Upper lobe of right lung (tissue), 1 donor: Measurements from ENCODE around the gene FAM20A. TPM values are rescaled to one million over a fixed set of nuclear protein-coding genes. Genes with fewer than 3 reads are reported as not detected.
A peak's percentile ranks its signal among the peaks of the same experiment; 100 is the strongest.

ENCODE experiments used
- ATAC-seq: fragments of 200-7000 bp; cut with Tn5 transposase; one replicate; pipeline ENCODE4 v1.9.1; 2020; ENCODE audit warnings: mild to moderate bottlenecking, moderate library complexity
- DNase-seq: peaks from one replicate; pipeline ENCODE4 v3.0.0-alpha.2; 2020
- H3K27ac ChIP-seq: fragments of 200-600 bp; one replicate; pipeline ENCODE4 v1.8.0; 2022
- H3K27me3 ChIP-seq: fragments of 200-600 bp; one replicate; pipeline ENCODE4 v1.8.0; 2022; ENCODE audit warnings: mild to moderate bottlenecking
- H3K36me3 ChIP-seq: fragments of 200-600 bp; one replicate; pipeline ENCODE4 v1.8.0; 2022
- H3K4me1 ChIP-seq: fragments of 200-600 bp; one replicate; pipeline ENCODE4 v1.8.0; 2022
- H3K4me3 ChIP-seq: fragments of 200-600 bp; one replicate; pipeline ENCODE4 v1.8.0; 2022; ENCODE audit warnings: mild to moderate bottlenecking
- H3K9me3 ChIP-seq: fragments of 200-600 bp; one replicate; pipeline ENCODE4 v1.8.0; 2022
- intact Hi-C: fragments of 100-400 bp; cut with DNase I; formaldehyde crosslinking; loops from one replicate; pipeline ENCODE4 v1.11.0; 2022
- total RNA-seq: library from RNA; stranded (reverse); fragmentation: NEBNext Ultra II Directional; extraction: Animal tissue kit (Norgen Biotek cat#: 25700); gene quantifications from one replicate; pipeline ENCODE4 v1.2.1, GENCODE V29; 2021
- TF ChIP-seq, protein P1 (sequence below): fragments of 200-600 bp; IDR thresholded peaks from one replicate; pipeline ENCODE4 v1.8.0; 2022; ENCODE audit warnings: antibody characterized with exemption
- donor health status: DM: no; HTN: yes; CAD: no; lungs with severe emphysema.

FAM20A gene
- total RNA-seq, 1 donor from 2014 or later: 43.3 TPM

DNA sequence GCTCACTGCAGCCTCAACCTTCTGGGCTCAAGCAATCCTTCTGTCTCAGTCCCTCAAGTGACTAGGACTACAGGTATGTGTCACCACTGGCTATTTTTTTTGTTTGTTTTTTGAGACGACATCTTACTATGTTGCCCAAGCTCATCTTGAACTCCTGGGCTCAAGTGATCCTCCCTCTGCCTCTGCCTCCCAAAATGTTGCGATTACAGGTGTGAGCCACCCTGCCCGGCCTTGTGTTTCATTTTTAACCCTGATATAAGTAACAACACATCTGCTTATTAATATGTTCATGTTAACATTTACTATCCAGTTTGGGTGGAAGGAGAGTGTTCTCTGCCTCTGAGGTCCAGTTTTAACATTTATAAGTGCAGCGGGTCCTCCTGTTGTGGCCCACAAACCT is 3.1 kb downstream of the FAM20A start:
- Histone ChIP-seq H3K4me1 (peaks cover 47% of the 10 kb centered on the region), H3K36me3 (no peaks in the 10 kb centered on the region), H3K4me3 (peak overlapping the region; percentile 64), H3K27me3 (no peaks in the 10 kb centered on the region), H3K27ac (peak overlapping the region; percentile 90), H3K9me3 (no peaks in the 10 kb centered on the region)
- ATAC-seq: no peak
- intact Hi-C loops: no loop called here
- TF ChIP-seq, protein P1, sequence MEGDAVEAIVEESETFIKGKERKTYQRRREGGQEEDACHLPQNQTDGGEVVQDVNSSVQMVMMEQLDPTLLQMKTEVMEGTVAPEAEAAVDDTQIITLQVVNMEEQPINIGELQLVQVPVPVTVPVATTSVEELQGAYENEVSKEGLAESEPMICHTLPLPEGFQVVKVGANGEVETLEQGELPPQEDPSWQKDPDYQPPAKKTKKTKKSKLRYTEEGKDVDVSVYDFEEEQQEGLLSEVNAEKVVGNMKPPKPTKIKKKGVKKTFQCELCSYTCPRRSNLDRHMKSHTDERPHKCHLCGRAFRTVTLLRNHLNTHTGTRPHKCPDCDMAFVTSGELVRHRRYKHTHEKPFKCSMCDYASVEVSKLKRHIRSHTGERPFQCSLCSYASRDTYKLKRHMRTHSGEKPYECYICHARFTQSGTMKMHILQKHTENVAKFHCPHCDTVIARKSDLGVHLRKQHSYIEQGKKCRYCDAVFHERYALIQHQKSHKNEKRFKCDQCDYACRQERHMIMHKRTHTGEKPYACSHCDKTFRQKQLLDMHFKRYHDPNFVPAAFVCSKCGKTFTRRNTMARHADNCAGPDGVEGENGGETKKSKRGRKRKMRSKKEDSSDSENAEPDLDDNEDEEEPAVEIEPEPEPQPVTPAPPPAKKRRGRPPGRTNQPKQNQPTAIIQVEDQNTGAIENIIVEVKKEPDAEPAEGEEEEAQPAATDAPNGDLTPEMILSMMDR: no peak
- no peak for DNase-seq

DNA sequence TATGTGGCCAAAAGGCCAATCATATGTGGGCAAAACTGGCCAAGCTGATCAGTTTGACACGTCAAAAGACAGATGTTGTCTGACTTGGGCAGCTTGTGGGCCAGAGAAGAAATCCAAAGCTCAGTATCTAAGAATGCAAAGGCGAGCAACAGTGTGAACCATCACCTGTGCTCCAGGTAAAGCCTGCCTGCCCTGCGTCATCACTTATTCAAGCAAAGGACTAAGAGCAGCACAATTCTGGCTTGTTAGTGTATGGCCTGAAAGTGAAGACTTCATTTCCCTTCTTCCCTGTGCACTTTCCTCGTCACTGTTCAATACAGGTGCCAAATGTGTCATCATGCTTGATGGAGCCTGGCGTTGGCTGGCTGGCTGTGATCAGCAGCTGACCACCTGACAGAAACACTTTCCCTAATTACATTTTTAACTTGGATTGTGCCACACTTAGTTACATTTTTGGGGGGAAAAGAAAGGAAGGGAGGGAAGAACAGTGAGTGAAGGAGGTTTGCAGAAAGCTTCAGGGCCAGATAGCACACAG is 4.7 kb downstream of the FAM20A start:
- H3K4me1 ChIP-seq: peaks cover 41% of the 10 kb centered on the region

DNA sequence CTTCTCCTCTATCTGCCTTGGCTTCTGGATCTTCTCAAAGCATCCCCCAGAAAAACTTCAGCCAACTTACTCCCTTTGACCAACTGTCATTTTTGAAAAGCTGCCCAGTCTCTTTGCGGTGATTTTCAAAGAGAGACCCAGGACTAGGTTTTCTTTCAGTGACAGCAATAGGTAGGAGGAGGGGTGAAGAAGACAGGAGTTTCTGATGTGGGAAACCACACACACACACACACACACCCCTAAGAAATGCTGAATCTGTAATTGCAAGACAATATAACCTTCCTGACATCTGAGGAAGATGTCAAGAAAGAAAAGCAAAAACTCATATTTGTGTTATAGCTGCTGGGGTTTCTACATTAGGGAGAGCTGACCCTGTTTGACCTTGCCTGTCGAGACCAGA is 5.2 kb downstream of the FAM20A start:
- intact Hi-C loops: no loop called here
- no peaks in the 10 kb centered on the region for H3K36me3 ChIP-seq
- peaks cover 36% of the 10 kb centered on the region for H3K4me1 ChIP-seq
- TF ChIP-seq, protein P1: no peak
- peaks cover 4% of the 10 kb centered on the region for H3K27me3 ChIP-seq
- no peaks in the 10 kb centered on the region for H3K9me3 ChIP-seq
- H3K4me3 ChIP-seq: no peak overlapping the region
- no peak for DNase-seq
- no peak for ATAC-seq
- no peak overlapping the region for H3K27ac ChIP-seq

More for the DNA sequence above, 4.7 kb downstream of the FAM20A start:
- DNase-seq: no peak
- TF ChIP-seq, protein P1: no peak
- no peak for ATAC-seq
- H3K4me3 ChIP-seq: no peak overlapping the region
- H3K36me3 ChIP-seq: no peaks in the 10 kb centered on the region
- H3K27ac ChIP-seq: no peak overlapping the region
- intact Hi-C loops: no loop called here
- H3K9me3 ChIP-seq: no peaks in the 10 kb centered on the region
- peaks cover 3% of the 10 kb centered on the region for H3K27me3 ChIP-seq

GRCh38 chr17:68595496-68595895 is 5.7 kb downstream of the FAM20A start:
- Histone ChIP-seq H3K27me3 (peaks cover 4% of the 10 kb centered on the region), H3K4me3 (no peak overlapping the region), H3K9me3 (no peaks in the 10 kb centered on the region), H3K4me1 (peaks cover 36% of the 10 kb centered on the region), H3K27ac (no peak overlapping the region), H3K36me3 (no peaks in the 10 kb centered on the region)
- no peak for DNase-seq
- peak; percentile 28 for ATAC-seq
- TF ChIP-seq, protein P1: no peak
- intact Hi-C loops: no loop called here

- ATAC-seq (no peak), DNase-seq (no peak)
- Histone ChIP-seq H3K9me3 (no peaks in the 10 kb centered on the region), H3K27ac (no peak overlapping the region), H3K4me3 (no peak overlapping the region), H3K36me3 (no peaks in the 10 kb centered on the region), H3K27me3 (peaks cover 4% of the 10 kb centered on the region), H3K4me1 (peaks cover 33% of the 10 kb centered on the region)
- intact Hi-C loops: no loop called here
- TF ChIP-seq, protein P1: no peak
These were observed 6.6 kb downstream of the FAM20A start for GRCh38 chr17:68594552-68594951.
